ENCODE measurements around the gene MEAF6. TPM values are rescaled to one million over a fixed set of nuclear protein-coding genes. Genes with fewer than 3 reads are reported as not detected.

The MEAF6 gene
- total RNA-seq, 1 donor, result 60.9 TPM

- H3K4me3 ChIP-seq (ENCODE audit: low read depth, low read length), result peak overlapping the region; percentile 81
- TF ChIP-seq CTCF (IDR thresholded peaks at IDR 0.05; ENCODE audit: insufficient read depth, low read depth, low read length), result no peak
- peak; percentile 91 for DNase-seq (ENCODE audit: low read depth)
Observed at GRCh38 chr1:37479255-37480124, 35.1 kb downstream of the MEAF6 start.

GRCh38 chr1:37478890-37479254 lies 35.7 kb downstream of the MEAF6 start:
- TF ChIP-seq CTCF (IDR thresholded peaks at IDR 0.05; ENCODE audit: insufficient read depth, low read depth, low read length), result no peak
- peak; percentile 70 for DNase-seq (ENCODE audit: low read depth)
- H3K4me3 ChIP-seq (ENCODE audit: low read depth, low read length), result peak overlapping the region; percentile 81

GRCh38 chr1:37478451-37478881 lies 36.1 kb downstream of the MEAF6 start:
- DNase-seq (ENCODE audit: low read depth), result no peak
- no peak for TF ChIP-seq CTCF (IDR thresholded peaks at IDR 0.05; ENCODE audit: insufficient read depth, low read depth, low read length)
- peak overlapping the region; percentile 81 for H3K4me3 ChIP-seq (ENCODE audit: low read depth, low read length)

- H3K4me3 ChIP-seq (ENCODE audit: low read depth, low read length), result peak overlapping the region; percentile 81
- no peak for DNase-seq (ENCODE audit: low read depth)
- no peak for TF ChIP-seq CTCF (IDR thresholded peaks at IDR 0.05; ENCODE audit: insufficient read depth, low read depth, low read length)
Observed at GRCh38 chr1:37477946-37478345, 36.6 kb downstream of the MEAF6 start.

- DNase-seq (ENCODE audit: low read depth), result no peak
- TF ChIP-seq CTCF (IDR thresholded peaks at IDR 0.05; ENCODE audit: insufficient read depth, low read depth, low read length), result no peak
- peak overlapping the region; percentile 81 for H3K4me3 ChIP-seq (ENCODE audit: low read depth, low read length)
Observed at GRCh38 chr1:37477198-37477931, 37.2 kb downstream of the MEAF6 start.

GRCh38 chr1:37476460-37477197 lies 37.9 kb downstream of the MEAF6 start:
- H3K4me3 ChIP-seq (ENCODE audit: low read depth, low read length), result peak overlapping the region; percentile 81
- no peak for TF ChIP-seq CTCF (IDR thresholded peaks at IDR 0.05; ENCODE audit: insufficient read depth, low read depth, low read length)
- DNase-seq (ENCODE audit: low read depth), result peak; percentile 85

Measured in fibroblast of villous mesenchyme (primary cell).